DMS79 treated with DMSO at 0.1 percent for 48 hours (cell line): ENCODE results near the gene ROBO1.
"Not testable (repeated sequence)": the region's sequence is repeated elsewhere in the genome, so short reads cannot be mapped to it uniquely, and the experiment has no call there.

Source experiments
- DNase-seq: peaks from one replicate; lab custom pipeline; 2025; lab: John Stamatoyannopoulos, UW

Gene ROBO1

GRCh38 chr3:78734048-78734637 lies 1033.7 kb downstream of the ROBO1 start:
- no peak for DNase-seq

- DNase-seq = no peak
These were observed 1034.9 kb downstream of the ROBO1 start for GRCh38 chr3:78732893-78733292.

DNA sequence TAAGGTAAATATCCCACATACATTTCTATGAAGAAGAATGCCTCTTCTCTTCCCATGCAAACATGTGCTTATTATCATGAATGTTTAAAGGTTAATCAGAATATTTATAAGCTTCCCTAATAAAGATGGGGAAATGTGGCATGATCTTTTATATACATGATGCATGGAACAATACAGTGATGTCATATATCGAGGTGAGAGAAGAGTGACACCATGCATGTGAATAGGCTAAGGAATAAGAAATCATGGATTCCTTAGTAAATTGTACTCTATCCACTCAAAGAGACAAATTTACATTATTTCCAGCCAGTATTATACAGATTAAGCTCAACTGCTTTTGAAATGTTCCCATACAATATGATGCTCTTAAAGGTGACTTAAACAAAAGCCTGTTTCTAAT lies 1035.3 kb downstream of the ROBO1 start:
- DNase-seq = no peak

GRCh38 chr3:78729946-78730345 lies 1037.9 kb downstream of the ROBO1 start:
- no peak for DNase-seq

GRCh38 chr3:78728406-78729145 lies 1039.2 kb downstream of the ROBO1 start:
- DNase-seq = peak; percentile 2

- DNase-seq = no peak
These were observed 1041.3 kb downstream of the ROBO1 start for GRCh38 chr3:78726545-78726944.

DNA sequence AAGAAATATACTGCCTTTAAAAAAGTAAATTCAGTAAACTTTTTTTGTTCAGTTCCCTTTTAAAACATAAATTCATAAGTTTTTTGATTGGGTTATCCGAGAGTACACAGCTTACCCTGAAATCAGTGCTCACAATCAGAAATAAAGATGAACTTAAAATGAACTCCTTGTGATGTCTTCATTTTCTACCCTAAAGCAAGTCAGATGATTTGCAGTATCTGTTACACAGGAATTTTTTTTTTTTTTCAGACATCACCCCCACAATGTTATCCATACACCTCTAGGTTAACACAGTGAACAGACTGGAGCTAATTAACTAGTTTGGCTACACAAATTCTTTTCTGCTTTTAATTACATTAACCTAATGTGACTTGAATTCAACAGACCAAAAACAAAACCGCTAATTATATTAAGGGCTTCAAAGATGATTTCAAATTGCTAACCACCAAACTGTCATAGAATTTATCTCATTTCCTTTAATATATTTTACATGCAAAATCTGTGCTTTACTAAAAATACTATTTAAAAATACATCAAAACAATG lies 1042.0 kb downstream of the ROBO1 start:
- no peak for DNase-seq

DNA sequence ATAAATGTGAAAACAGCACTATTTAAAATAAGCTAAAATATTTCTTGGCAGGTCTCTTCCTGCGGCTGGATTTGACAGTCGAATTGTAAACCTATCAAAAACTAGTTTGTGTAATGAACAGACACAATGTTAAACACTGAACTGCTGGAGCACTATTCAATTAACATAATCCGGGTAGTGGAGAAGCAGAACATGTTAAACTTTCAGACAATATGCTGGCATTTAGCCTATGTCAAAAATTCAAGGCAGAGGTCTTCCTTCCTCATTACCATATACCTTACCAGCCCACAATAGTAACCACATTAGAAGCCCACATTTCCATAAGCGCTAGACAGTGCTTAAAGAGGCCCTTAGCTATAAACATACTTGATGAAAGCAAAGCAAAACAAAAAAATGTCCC lies 1042.9 kb downstream of the ROBO1 start:
- DNase-seq = no peak

GRCh38 chr3:78724364-78724763 lies 1043.4 kb downstream of the ROBO1 start:
- DNase-seq = not testable (repeated sequence)

DNA sequence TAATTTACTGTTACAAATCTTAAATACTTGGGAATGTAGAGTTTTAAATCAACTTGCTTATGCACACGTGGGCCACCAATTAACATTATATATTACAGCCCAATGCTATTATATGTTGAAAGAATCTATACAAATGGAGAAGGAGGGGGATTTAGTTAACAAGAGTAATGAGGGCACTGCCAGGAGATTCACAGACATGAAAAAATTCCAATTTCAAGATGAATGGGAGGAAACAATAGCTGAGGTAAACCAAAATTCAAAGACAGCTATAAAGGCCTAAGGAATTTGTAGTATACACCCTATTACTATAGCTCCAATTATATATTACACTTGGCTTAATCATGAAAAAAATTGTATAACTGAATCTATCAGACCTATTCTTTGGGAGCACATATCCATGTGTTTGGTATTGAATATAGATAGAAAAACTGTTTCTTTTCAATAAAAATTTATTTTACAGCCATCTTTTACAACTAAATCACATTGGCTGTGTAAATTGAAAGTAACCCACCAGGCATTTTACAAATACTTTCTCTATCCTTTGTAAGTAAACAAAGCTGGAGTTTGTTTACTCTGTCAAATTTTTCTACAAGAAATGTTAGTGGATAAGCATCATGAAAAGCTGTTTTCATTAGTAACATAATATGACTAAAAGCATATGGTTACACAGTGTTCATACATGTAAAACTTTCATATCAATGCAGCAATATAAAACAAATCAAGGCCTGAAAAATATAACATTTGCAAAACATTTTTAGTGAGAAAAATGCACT lies 1045.8 kb downstream of the ROBO1 start:
- DNase-seq = no peak

GRCh38 chr3:78718707-78719106 lies 1049.1 kb downstream of the ROBO1 start:
- DNase-seq = no peak

DNA sequence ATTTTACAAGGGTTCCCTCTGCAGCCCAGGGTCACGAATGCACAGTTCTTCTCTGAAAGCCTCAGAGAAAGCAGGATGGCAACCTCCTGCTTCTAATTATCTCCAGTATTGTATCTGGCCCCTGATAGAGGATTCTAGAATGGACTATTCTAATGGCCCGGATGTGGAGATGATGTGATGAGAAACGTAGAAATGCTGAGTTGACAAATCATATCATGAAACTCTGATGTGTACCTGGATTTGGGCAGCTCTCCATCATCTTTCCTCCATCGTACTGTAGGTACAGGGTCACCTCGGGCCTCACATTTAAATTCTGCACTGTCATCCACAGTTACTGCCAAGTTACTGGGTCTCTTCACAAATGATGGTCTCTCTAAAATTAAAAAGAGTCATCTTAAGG lies 1050.8 kb downstream of the ROBO1 start:
- no peak for DNase-seq

DNA sequence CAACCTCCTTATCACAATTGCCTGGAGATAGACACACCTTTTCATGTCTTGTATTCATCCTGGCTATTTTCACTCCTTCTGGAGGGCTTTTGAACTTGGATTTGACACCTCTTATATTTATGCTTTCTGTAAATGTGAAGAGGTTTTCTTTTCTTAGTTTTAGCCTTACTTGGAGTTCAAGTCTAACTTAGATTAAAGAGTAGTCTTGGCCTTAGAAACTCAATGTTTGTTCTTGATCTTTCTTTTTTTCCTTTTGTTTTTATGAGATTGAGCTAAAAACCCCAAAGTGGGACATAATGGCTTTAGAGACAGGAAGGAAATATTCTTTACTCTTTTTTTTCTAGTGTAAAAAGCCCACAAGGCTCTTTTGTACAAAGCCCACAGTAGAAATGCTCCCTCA lies 1054.9 kb downstream of the ROBO1 start:
- DNase-seq = no peak

DNA sequence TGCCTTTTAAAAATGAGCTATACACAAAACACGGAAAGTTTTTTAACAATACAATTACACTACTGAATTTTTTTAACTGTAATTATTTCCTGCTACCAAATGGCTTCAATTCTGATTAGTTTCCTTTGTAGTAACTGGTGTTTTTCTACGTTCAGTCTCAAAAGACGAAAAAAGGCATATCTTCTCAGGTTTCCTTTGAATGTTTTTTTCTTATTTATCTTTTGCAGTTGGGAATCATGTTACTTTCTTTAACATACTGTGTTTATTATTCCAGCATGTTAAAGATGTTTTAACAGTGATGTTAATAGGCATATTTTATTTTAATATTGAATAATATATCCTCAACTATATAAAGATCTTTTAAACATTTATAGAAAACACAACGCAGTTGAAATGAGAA lies 1055.5 kb downstream of the ROBO1 start:
- no peak for DNase-seq

GRCh38 chr3:78708565-78709073 lies 1059.2 kb downstream of the ROBO1 start:
- DNase-seq = no peak

DNA sequence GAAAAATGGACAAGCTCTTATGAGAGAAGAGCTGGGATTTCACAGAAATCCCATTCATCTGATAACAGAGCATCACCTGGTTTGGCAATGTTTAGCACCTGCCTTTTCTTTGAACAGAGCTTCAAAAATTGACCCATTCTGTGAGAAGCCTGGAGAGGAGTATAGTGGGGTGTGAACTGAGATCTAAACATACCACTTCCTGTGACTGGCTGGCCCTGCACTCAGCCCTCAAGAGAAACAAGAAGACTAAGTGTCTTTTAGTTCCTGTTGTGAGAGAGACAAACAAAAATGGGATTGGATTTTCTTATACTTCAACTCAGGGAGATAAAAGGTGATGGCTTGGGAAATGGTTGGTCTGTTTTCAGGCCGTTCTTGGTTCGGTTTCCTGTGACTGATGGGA lies 1060.2 kb downstream of the ROBO1 start:
- no peak for DNase-seq

- no peak for DNase-seq
These were observed 1060.8 kb downstream of the ROBO1 start for GRCh38 chr3:78706906-78707523.

GRCh38 chr3:78703944-78704343 lies 1063.9 kb downstream of the ROBO1 start:
- no peak for DNase-seq

DNA sequence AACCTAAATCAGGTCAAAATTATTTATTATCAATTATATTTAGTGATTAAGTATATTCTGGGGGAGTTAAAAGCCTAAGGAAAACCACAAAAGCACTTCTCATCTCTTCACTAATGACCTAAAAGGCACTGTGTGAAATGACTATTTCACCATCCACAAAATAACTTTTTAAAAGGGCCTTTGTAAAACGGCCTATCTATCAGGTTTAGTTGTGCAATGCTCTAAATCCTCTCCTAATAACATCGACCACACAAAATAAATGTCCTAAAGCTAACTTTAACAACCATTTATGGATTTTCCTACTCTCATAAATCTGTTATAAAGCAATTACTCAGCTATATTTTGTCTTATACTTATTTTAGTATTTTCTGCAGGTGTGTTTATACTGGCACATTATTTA lies 1066.3 kb downstream of the ROBO1 start:
- DNase-seq = no peak

DNA sequence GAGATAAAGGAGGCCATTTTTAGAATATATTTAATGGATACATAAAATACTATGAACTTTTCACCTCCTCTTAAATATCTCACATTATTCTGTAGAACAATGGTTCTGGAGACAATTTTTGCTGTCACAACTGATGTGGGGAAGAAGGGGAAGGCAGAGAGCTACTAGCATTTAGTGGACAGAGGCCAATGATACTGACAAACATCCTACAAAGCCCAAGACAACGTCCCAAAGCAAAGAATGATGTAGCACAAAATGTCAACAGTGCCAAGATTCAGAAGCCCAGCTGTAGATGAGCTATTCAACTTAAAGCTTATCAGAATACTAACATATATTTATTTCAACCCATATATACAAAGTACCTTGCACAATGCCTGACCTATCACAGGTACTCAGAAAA lies 1069.4 kb downstream of the ROBO1 start:
- no peak for DNase-seq

DNA sequence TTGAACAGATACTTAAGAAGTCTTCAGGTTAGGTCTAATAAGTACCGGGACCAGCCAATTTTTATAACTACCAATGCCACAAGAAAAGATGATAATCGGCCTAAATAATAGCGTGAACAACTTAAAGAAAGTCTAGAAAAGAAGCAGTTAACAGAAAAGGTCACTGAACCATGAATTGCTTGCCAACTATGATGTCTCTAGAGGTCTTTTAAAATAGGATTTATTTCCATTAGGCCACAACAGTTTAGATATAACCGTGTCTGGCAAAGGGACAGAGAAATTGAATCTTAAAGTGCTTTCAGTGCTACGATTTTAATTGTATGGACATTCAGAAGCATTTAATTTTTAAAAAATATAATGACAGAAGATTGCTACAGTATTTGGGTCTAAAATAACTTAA lies 1070.4 kb downstream of the ROBO1 start:
- no peak for DNase-seq

DNA sequence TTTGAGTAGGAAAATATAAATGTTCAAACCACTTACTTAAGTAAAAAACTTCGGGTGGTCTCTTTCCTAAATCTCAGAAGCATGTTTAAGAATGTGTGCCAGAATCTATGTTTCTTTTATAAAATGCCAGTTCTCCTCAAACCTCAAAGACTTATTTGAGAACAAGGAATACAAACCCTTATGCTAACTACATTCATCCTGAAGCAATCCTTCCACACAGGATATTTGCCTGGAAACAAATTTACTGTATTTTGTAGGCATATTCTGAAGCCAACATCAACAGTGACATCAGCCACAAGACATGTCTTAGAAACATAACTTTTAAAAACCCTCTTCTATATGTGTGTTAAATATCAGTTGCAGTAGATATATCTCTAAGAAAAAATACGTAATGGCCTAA lies 1077.0 kb downstream of the ROBO1 start:
- no peak for DNase-seq
